OCI-LY3 (cell line): ENCODE results near the gene GSE1.

Source experiments
- H2AFZ ChIP-seq: fragments of 200-600, 300-600 bp; shearing (Covaris generic); 2 replicates; pipeline ENCODE4 v1.6.0; 2014; ENCODE audit warnings: antibody characterized with exemption, low read depth, low read length
- H3K27ac ChIP-seq: fragments of 200-600, 300-600 bp; sonication (generic); 2 replicates; pipeline ENCODE4 v1.5.1; 2014; ENCODE audit warnings: mild to moderate bottlenecking, low read length, moderate library complexity, mixed read lengths
- H3K27me3 ChIP-seq: fragments of 200-600, 300-600 bp; sonication (generic); 2 replicates; pipeline ENCODE4 v1.6.1; 2014; ENCODE audit warnings: low read depth, low read length, mixed read lengths
- H3K36me3 ChIP-seq: fragments of 200-600, 300-600 bp; sonication (generic); replicated peaks from 2 replicates; pipeline ENCODE3; 2014; ENCODE audit warnings: low read depth, low read length, mixed read lengths
- H3K4me1 ChIP-seq: fragments of 300-600, 200-600 bp; sonication (generic); 2 replicates; pipeline ENCODE4 v1.6.1; 2014; ENCODE audit warnings: low read length, mixed read lengths
- H3K4me2 ChIP-seq: fragments of 200-600, 300-600 bp; sonication (generic); 2 replicates; pipeline ENCODE4 v1.6.1; 2014; ENCODE audit warnings: low read length, mixed read lengths
- H3K4me3 ChIP-seq: fragments of 300-600, 200-600 bp; sonication (generic); 2 replicates; pipeline ENCODE4 v1.5.1; 2014; ENCODE audit warnings: antibody characterized with exemption, mild to moderate bottlenecking, low read length, moderate library complexity
- H3K79me2 ChIP-seq: fragments of 300-600, 200-600 bp; shearing (Covaris generic); 2 replicates; pipeline ENCODE4 v1.6.1; 2014; ENCODE audit warnings: mild to moderate bottlenecking, low read length, mixed read lengths
- H3K9ac ChIP-seq: fragments of 300-600, 200-600 bp; shearing (Covaris generic); 2 replicates; pipeline ENCODE4 v1.6.0; 2014; ENCODE audit warnings: mild to moderate bottlenecking, low read length, moderate library complexity
- H3K9me3 ChIP-seq: fragments of 200-600, 300-600 bp; shearing (Covaris generic); 2 replicates; pipeline ENCODE4 v1.6.1; 2014; ENCODE audit warnings: low read length, mixed read lengths; ENCODE audit not compliant: insufficient read depth
- H4K20me1 ChIP-seq: fragments of 200-600, 300-600 bp; sonication (generic); 2 replicates; pipeline ENCODE4 v1.6.1; 2016; ENCODE audit warnings: low read length, mixed read lengths; ENCODE audit not compliant: insufficient read depth
- CTCF ChIP-seq: fragments of 200-600, 300-600 bp; sonication (generic); IDR thresholded peaks from 2 replicates; pipeline ENCODE4 v1.5.1; 2014; ENCODE audit warnings: antibody characterized with exemption, low read length, low read depth
- EZH2phosphoT487 ChIP-seq: fragments of 200-600 bp; shearing (Covaris generic); IDR thresholded peaks from 2 replicates; pipeline ENCODE4 v1.6.1; 2018; ENCODE audit warnings: antibody characterized with exemption, mixed run types, low read depth

GSE1 gene

GRCh38 chr16:85656351-85657266 lies 43.5 kb downstream of the GSE1 start:
- Histone ChIP-seq H2AFZ (no peak overlapping the region), H3K4me1 (no peaks in the 10 kb centered on the region), H3K4me2 (no peak overlapping the region), H3K9me3 (no peaks in the 10 kb centered on the region), H3K79me2 (no peaks in the 10 kb centered on the region), H3K27me3 (no peaks in the 10 kb centered on the region), H3K4me3 (no peak overlapping the region), H3K27ac (no peak overlapping the region), H3K9ac (no peak overlapping the region), H4K20me1 (peaks cover 21% of the 10 kb centered on the region), H3K36me3 (peaks cover 15% of the 10 kb centered on the region)
- TF ChIP-seq EZH2phosphoT487, result no peak

GRCh38 chr16:85657267-85657650 lies 44.1 kb downstream of the GSE1 start:
- Histone ChIP-seq H4K20me1 (peaks cover 15% of the 10 kb centered on the region), H3K4me1 (no peaks in the 10 kb centered on the region), H3K27me3 (no peaks in the 10 kb centered on the region), H3K27ac (no peak overlapping the region), H3K4me2 (no peak overlapping the region), H3K4me3 (no peak overlapping the region), H2AFZ (no peak overlapping the region), H3K9me3 (no peaks in the 10 kb centered on the region), H3K79me2 (no peaks in the 10 kb centered on the region), H3K9ac (no peak overlapping the region), H3K36me3 (peaks cover 15% of the 10 kb centered on the region)
- TF ChIP-seq CTCF (no peak), EZH2phosphoT487 (no peak)

GRCh38 chr16:85657996-85658395 lies 44.9 kb downstream of the GSE1 start:
- Histone ChIP-seq H3K9me3 (no peaks in the 10 kb centered on the region), H3K4me2 (no peak overlapping the region), H3K9ac (no peak overlapping the region), H3K27ac (no peak overlapping the region), H3K79me2 (no peaks in the 10 kb centered on the region), H3K4me3 (no peak overlapping the region), H3K27me3 (no peaks in the 10 kb centered on the region), H3K4me1 (no peaks in the 10 kb centered on the region), H2AFZ (no peak overlapping the region), H3K36me3 (peaks cover 18% of the 10 kb centered on the region), H4K20me1 (peaks cover 9% of the 10 kb centered on the region; the same call in 1 of the 2 replicates)
- TF ChIP-seq CTCF (no peak), EZH2phosphoT487 (no peak)

GRCh38 chr16:85658504-85659326 lies 45.6 kb downstream of the GSE1 start:
- peaks cover 26% of the 10 kb centered on the region for H3K36me3 ChIP-seq
- H3K4me2 ChIP-seq, result no peak overlapping the region

More at GRCh38 chr16:85658504-85659326, 45.6 kb downstream of the GSE1 start:
- H3K9ac ChIP-seq, result no peak overlapping the region
- no peaks in the 10 kb centered on the region for H3K27me3 ChIP-seq
- no peak overlapping the region for H2AFZ ChIP-seq
- H3K4me3 ChIP-seq, result no peak overlapping the region
- TF ChIP-seq CTCF, result no peak
- TF ChIP-seq EZH2phosphoT487, result no peak
- no peaks in the 10 kb centered on the region for H3K9me3 ChIP-seq
- H3K79me2 ChIP-seq, result no peaks in the 10 kb centered on the region
- H3K4me1 ChIP-seq, result no peaks in the 10 kb centered on the region
- H3K27ac ChIP-seq, result no peak overlapping the region
- peaks cover 9% of the 10 kb centered on the region; the same call in 1 of the 2 replicates for H4K20me1 ChIP-seq
